ENCODE results near the gene NBEAL2.

NBEAL2 gene

DNA sequence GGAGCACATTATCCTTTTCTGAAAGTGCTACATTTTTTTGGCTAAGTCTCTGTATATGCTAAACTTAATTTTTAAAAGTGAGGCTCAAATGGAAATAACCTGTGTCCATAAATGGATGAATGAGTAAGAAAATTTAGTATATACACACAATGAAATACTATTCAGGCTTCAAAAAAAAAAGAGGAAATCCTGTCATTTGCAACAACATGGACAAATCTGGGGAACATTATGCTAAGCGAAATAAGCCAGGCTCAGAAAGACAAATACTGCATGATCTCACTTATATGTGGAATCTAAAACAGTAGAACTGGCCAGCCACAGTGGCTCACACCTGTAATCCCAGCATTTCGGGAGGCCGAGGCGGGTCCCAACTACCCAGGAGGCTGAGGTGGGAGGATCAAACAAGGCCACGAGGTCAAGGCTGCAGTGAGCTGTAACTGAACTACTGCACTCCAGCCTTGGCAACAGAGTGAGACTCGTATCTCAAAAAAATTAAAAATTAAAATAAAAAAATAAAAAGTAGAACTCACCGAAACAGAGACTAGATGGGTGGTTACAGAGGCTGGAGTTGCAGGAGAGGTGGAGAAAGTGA lies 28.7 kb upstream of the NBEAL2 start:
- H3K79me2 ChIP-seq (ENCODE audit: insufficient read depth, low read length): peaks cover 94% of the 10 kb centered on the region
- H2AFZ ChIP-seq (ENCODE audit: low read length): no peak overlapping the region
- H3F3A ChIP-seq (ENCODE audit: insufficient read depth, low read length): no peaks in the 10 kb centered on the region
- H4K20me1 ChIP-seq (ENCODE audit: insufficient read depth, low read length): no peaks in the 10 kb centered on the region
- H3K27ac ChIP-seq (ENCODE audit: low read depth, low read length, poor library complexity, severe bottlenecking): no peak overlapping the region
- TF ChIP-seq EZH2 (IDR thresholded peaks at IDR 0.05; ENCODE audit: borderline replicate concordance, low read length): no peak
- TF ChIP-seq, protein P1, sequence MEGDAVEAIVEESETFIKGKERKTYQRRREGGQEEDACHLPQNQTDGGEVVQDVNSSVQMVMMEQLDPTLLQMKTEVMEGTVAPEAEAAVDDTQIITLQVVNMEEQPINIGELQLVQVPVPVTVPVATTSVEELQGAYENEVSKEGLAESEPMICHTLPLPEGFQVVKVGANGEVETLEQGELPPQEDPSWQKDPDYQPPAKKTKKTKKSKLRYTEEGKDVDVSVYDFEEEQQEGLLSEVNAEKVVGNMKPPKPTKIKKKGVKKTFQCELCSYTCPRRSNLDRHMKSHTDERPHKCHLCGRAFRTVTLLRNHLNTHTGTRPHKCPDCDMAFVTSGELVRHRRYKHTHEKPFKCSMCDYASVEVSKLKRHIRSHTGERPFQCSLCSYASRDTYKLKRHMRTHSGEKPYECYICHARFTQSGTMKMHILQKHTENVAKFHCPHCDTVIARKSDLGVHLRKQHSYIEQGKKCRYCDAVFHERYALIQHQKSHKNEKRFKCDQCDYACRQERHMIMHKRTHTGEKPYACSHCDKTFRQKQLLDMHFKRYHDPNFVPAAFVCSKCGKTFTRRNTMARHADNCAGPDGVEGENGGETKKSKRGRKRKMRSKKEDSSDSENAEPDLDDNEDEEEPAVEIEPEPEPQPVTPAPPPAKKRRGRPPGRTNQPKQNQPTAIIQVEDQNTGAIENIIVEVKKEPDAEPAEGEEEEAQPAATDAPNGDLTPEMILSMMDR (IDR thresholded peaks at IDR 0.05; ENCODE audit: low read length): no peak
- H3K9me2 ChIP-seq (ENCODE audit: low read depth, low read length): no peaks in the 10 kb centered on the region
- no peak overlapping the region for H3K4me2 ChIP-seq (ENCODE audit: low read length)
- peaks cover 39% of the 10 kb centered on the region; the same call in 1 of the 2 replicates for H3K36me3 ChIP-seq (ENCODE audit: insufficient read depth, low read length)
- H3K9me3 ChIP-seq (ENCODE audit: low read length): no peaks in the 10 kb centered on the region
- H3K4me1 ChIP-seq (ENCODE audit: insufficient read depth, low read length, severe bottlenecking): peaks cover 51% of the 10 kb centered on the region
- no peaks in the 10 kb centered on the region for H3K27me3 ChIP-seq (ENCODE audit: insufficient read depth, low read length)
- no peak overlapping the region for H3K4me3 ChIP-seq (ENCODE audit: low read depth, low read length, poor library complexity, severe bottlenecking)
- H3K9ac ChIP-seq (ENCODE audit: low read length): no peak overlapping the region

DNA sequence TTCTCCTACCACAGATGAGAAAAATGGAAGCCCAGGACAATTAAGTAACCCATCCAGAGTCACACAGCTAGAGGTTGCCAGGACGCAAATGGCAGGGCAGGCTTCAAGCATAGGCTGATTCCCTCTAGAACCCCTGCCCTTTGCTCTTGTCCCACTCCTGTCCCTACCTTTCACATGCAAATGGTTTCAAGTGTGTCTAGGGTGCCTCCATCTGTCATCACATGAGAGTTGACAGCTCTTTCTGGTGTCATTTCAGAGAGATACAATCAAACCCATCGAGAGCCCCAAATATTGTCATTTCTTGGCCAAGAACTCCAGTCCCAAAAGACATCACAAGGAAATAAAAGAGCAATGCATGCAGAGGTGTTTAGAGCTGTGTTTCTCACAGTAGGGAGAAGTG lies 26.7 kb upstream of the NBEAL2 start:
- Histone ChIP-seq H3K79me2 (ENCODE audit: insufficient read depth, low read length) (peaks cover 94% of the 10 kb centered on the region), H3K27me3 (ENCODE audit: insufficient read depth, low read length) (no peaks in the 10 kb centered on the region), H3K4me1 (ENCODE audit: insufficient read depth, low read length, severe bottlenecking) (peaks cover 66% of the 10 kb centered on the region), H3K9ac (ENCODE audit: low read length) (no peak overlapping the region), H3K4me3 (ENCODE audit: low read depth, low read length, poor library complexity, severe bottlenecking) (no peak overlapping the region), H3K9me3 (ENCODE audit: low read length) (no peaks in the 10 kb centered on the region), H2AFZ (ENCODE audit: low read length) (no peak overlapping the region), H3K36me3 (ENCODE audit: insufficient read depth, low read length) (peaks cover 18% of the 10 kb centered on the region; the same call in 1 of the 2 replicates), H3K27ac (ENCODE audit: low read depth, low read length, poor library complexity, severe bottlenecking) (peak overlapping the region; percentile 67), H3K4me2 (ENCODE audit: low read length) (peak overlapping the region; percentile 40; the same call in 1 of the 2 replicates), H3K9me2 (ENCODE audit: low read depth, low read length) (no peaks in the 10 kb centered on the region), H4K20me1 (ENCODE audit: insufficient read depth, low read length) (no peaks in the 10 kb centered on the region), H3F3A (ENCODE audit: insufficient read depth, low read length) (no peaks in the 10 kb centered on the region)
- TF ChIP-seq EZH2 (IDR thresholded peaks at IDR 0.05; ENCODE audit: borderline replicate concordance, low read length): no peak
- TF ChIP-seq, protein P1 (IDR thresholded peaks at IDR 0.05; ENCODE audit: low read length): no peak

DNA sequence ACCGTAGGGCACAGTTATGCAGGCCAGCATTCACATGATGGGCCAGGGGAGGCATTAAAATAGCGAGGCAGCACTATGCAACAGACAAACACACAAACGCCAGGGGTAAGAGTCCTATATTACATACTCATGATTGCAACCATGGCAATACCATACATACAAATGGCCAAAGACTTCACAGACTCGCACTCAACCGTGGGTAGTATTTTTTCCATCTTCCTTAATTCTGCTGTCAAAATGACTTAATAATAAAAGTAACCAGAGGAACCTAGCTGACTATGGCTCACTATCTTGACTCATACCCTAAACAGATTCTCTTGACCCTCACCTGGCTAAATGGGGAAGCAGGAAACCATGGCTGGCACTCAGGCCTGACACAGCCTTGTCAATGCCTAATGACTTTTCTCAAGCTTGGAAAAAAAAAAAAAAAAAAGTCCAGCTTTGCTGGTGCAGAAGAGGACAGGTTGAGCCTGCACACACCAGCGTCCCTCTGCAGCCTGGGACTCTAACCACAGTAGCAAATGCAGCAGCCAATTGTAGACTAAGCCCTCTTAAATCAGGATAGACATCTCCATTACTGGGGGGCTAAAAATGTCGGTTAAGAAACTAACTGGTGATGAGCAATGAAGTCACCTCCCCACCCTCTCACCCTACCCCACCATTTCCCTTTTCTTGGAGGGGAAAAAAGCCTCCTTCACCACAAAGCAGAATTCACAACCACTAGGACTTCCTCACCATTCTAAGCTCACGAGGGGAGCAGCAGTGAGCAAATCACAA lies 26.0 kb upstream of the NBEAL2 start:
- H3K4me1 ChIP-seq (ENCODE audit: insufficient read depth, low read length, severe bottlenecking): peaks cover 70% of the 10 kb centered on the region
- H4K20me1 ChIP-seq (ENCODE audit: insufficient read depth, low read length): no peaks in the 10 kb centered on the region
- H3F3A ChIP-seq (ENCODE audit: insufficient read depth, low read length): no peaks in the 10 kb centered on the region
- no peak overlapping the region for H3K4me3 ChIP-seq (ENCODE audit: low read depth, low read length, poor library complexity, severe bottlenecking)
- H3K27ac ChIP-seq (ENCODE audit: low read depth, low read length, poor library complexity, severe bottlenecking): peak overlapping the region; percentile 67
- peaks cover 94% of the 10 kb centered on the region for H3K79me2 ChIP-seq (ENCODE audit: insufficient read depth, low read length)
- H3K4me2 ChIP-seq (ENCODE audit: low read length): peak overlapping the region; percentile 40; the same call in 1 of the 2 replicates
- no peak overlapping the region for H2AFZ ChIP-seq (ENCODE audit: low read length)
- no peaks in the 10 kb centered on the region for H3K9me2 ChIP-seq (ENCODE audit: low read depth, low read length)
- peaks cover 12% of the 10 kb centered on the region; the same call in 1 of the 2 replicates for H3K36me3 ChIP-seq (ENCODE audit: insufficient read depth, low read length)
- TF ChIP-seq EZH2 (IDR thresholded peaks at IDR 0.05; ENCODE audit: borderline replicate concordance, low read length): no peak
- TF ChIP-seq, protein P1 (IDR thresholded peaks at IDR 0.05; ENCODE audit: low read length): no peak
- H3K27me3 ChIP-seq (ENCODE audit: insufficient read depth, low read length): no peaks in the 10 kb centered on the region
- H3K9ac ChIP-seq (ENCODE audit: low read length): no peak overlapping the region
- no peaks in the 10 kb centered on the region for H3K9me3 ChIP-seq (ENCODE audit: low read length)
